Measurements from ENCODE around the gene DAND5. TPM values are rescaled to one million over a fixed set of nuclear protein-coding genes. Genes with fewer than 3 reads are reported as not detected.

The DAND5 gene
- total and polyA plus RNA-seq, 9 of the 15 experiments (the other 6 are each of a cell fraction or from before 2014, with no cell fraction given), result 0.22 to 0.83 (median 0.60) TPM

- TF ChIP-seq FOXP4 (CRISPR knock-in tag; IDR thresholded peaks at IDR 0.05; ENCODE audit: borderline replicate concordance) (no peak), ATF1 (CRISPR knock-in tag; IDR thresholded peaks at IDR 0.05) (no peak), ATF1 (tag; IDR thresholded peaks at IDR 0.05) (peak; percentile 67), MGA (IDR thresholded peaks at IDR 0.05) (no peak), CREB5 (CRISPR knock-in tag; IDR thresholded peaks at IDR 0.05) (no peak), HNRNPH1 (optimal IDR thresholded peaks at IDR 0.05; ENCODE audit: low read depth, low read length) (no peak), TRIM28 (IDR thresholded peaks at IDR 0.05) (no peak), ZBED1 (IDR thresholded peaks at IDR 0.05) (no peak), RBM14 (IDR thresholded peaks at IDR 0.05; ENCODE audit: borderline replicate concordance, insufficient read depth, low read depth, low read length) (no peak), KLF6 (CRISPR knock-in tag; IDR thresholded peaks at IDR 0.05; ENCODE audit: borderline replicate concordance) (no peak), SMC3 (conservative IDR thresholded peaks at IDR 0.05; ENCODE audit: insufficient read depth, low read depth, low read length) (peak; percentile 91), JUN (IDR thresholded peaks at IDR 0.05; ENCODE audit: borderline replicate concordance, low read depth, low read length) (peak; percentile 40; the same call in 1 of the 2 replicates), JUN (CRISPR knock-in tag; IDR thresholded peaks at IDR 0.05; ENCODE audit: borderline replicate concordance) (no peak; the same call in 1 of the 2 replicates)
These were observed 14.3 kb downstream of the DAND5 start (continued) for GRCh38 chr19:12983542-12984142.

All from K562 (cell line).